ENCODE measurements around the gene PCYT1A.

DNA sequence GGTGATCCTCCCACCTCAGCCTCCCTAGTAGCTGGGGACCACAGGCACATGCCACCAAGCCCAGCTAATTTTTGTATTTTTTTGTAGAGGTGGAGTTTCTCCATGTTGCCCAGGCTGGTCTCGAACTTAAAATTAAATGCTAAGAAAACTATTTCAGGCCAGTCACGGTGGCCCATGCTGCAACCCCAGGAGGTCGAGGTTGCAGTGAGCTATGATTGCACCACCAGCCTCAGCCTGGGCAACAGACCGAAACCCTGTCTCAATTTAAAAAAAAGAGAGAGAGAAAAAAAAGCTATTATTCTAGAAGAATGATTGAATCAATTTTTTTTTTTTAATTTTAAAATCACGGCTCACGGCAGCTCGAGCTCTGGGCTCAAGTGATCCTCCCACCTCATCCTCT, 66.5 kb downstream of the PCYT1A start:
- TF ChIP-seq, protein P1, sequence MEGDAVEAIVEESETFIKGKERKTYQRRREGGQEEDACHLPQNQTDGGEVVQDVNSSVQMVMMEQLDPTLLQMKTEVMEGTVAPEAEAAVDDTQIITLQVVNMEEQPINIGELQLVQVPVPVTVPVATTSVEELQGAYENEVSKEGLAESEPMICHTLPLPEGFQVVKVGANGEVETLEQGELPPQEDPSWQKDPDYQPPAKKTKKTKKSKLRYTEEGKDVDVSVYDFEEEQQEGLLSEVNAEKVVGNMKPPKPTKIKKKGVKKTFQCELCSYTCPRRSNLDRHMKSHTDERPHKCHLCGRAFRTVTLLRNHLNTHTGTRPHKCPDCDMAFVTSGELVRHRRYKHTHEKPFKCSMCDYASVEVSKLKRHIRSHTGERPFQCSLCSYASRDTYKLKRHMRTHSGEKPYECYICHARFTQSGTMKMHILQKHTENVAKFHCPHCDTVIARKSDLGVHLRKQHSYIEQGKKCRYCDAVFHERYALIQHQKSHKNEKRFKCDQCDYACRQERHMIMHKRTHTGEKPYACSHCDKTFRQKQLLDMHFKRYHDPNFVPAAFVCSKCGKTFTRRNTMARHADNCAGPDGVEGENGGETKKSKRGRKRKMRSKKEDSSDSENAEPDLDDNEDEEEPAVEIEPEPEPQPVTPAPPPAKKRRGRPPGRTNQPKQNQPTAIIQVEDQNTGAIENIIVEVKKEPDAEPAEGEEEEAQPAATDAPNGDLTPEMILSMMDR (IDR thresholded peaks at IDR 0.05 in 4 of 5, conservative IDR thresholded peaks at IDR 0.05 in 1 of 5): no peak
- no peak for TF ChIP-seq POLR2A (IDR thresholded peaks at IDR 0.05)
